Stimulated activated naive CD8-positive, alpha-beta T cell treated with anti-CD3 and anti-CD28 coated beads, Interleukin-15, Interleukin-2, amounts not matched to agents 100 U/mL and 50 U/mL, for 24 hours (primary cell): ENCODE results near the gene RPTOR.
"Not testable (repeated sequence)": the region's sequence is repeated elsewhere in the genome, so short reads cannot be mapped to it uniquely, and the experiment has no call there.

ENCODE experiments used
- ATAC-seq: fragments of 150-1000 bp; cut with Tn5 transposase; one replicate; pipeline ENCODE4 v1.10.0; 2021
- DNase-seq: peaks from one replicate; pipeline ENCODE4 v3.0.0; 2021

Gene RPTOR

GRCh38 chr17:80861418-80861815 lies 316.8 kb downstream of the RPTOR start:
- DNase-seq (no peak), ATAC-seq (no peak)

GRCh38 chr17:80861892-80862291 lies 317.3 kb downstream of the RPTOR start:
- DNase-seq (peak; percentile 63), ATAC-seq (peak; percentile 63)

- DNase-seq (no peak), ATAC-seq (no peak)
Observed at GRCh38 chr17:80862481-80862961, 317.9 kb downstream of the RPTOR start.

GRCh38 chr17:80862978-80863377 lies 318.3 kb downstream of the RPTOR start:
- no peak for ATAC-seq

GRCh38 chr17:80863626-80864025 lies 319.0 kb downstream of the RPTOR start:
- DNase-seq = no peak
- no peak for ATAC-seq

More at GRCh38 chr17:80862978-80863377, 318.3 kb downstream of the RPTOR start:
- no peak for DNase-seq

- DNase-seq (no peak), ATAC-seq (no peak)
Observed at GRCh38 chr17:80864751-80865150, 320.1 kb downstream of the RPTOR start.

- peak; percentile 51 for ATAC-seq
- peak; percentile 84 for DNase-seq
Observed at GRCh38 chr17:80866050-80866793, 321.6 kb downstream of the RPTOR start.

- peak; percentile 22 for ATAC-seq
- no peak for DNase-seq
Observed at GRCh38 chr17:80868022-80868609, 323.5 kb downstream of the RPTOR start.

GRCh38 chr17:80869481-80870145 lies 325.0 kb downstream of the RPTOR start:
- ATAC-seq (no peak), DNase-seq (no peak)

- peak; percentile 85 for ATAC-seq
- DNase-seq = peak; percentile 62
Observed at GRCh38 chr17:80870401-80870800, 325.8 kb downstream of the RPTOR start.

- peak; percentile 34 for ATAC-seq
Observed at GRCh38 chr17:80871341-80871740, 326.7 kb downstream of the RPTOR start.

GRCh38 chr17:80872001-80872500 lies 327.4 kb downstream of the RPTOR start:
- ATAC-seq (no peak), DNase-seq (no peak)

More at GRCh38 chr17:80871341-80871740, 326.7 kb downstream of the RPTOR start:
- DNase-seq = no peak

GRCh38 chr17:80872501-80873306 lies 328.1 kb downstream of the RPTOR start:
- no peak for DNase-seq
- no peak for ATAC-seq

GRCh38 chr17:80873307-80873951 lies 328.8 kb downstream of the RPTOR start:
- DNase-seq (no peak), ATAC-seq (no peak)

GRCh38 chr17:80874866-80875445 lies 330.3 kb downstream of the RPTOR start:
- DNase-seq (no peak), ATAC-seq (no peak)

- not testable (repeated sequence) for DNase-seq, ATAC-seq
Observed at GRCh38 chr17:80875480-80875995, 330.9 kb downstream of the RPTOR start.

- DNase-seq, ATAC-seq: not testable (repeated sequence)
Observed at GRCh38 chr17:80876456-80876949, 331.9 kb downstream of the RPTOR start.

- ATAC-seq = peak; percentile 96
Observed at GRCh38 chr17:80876950-80877728, 332.5 kb downstream of the RPTOR start.

GRCh38 chr17:80877729-80878303 lies 333.2 kb downstream of the RPTOR start:
- no peak for DNase-seq
- ATAC-seq = no peak

More at GRCh38 chr17:80876950-80877728, 332.5 kb downstream of the RPTOR start:
- peak; percentile 77 for DNase-seq
